ENCODE data around the gene SEMA3G.

- TF ChIP-seq, protein P1, sequence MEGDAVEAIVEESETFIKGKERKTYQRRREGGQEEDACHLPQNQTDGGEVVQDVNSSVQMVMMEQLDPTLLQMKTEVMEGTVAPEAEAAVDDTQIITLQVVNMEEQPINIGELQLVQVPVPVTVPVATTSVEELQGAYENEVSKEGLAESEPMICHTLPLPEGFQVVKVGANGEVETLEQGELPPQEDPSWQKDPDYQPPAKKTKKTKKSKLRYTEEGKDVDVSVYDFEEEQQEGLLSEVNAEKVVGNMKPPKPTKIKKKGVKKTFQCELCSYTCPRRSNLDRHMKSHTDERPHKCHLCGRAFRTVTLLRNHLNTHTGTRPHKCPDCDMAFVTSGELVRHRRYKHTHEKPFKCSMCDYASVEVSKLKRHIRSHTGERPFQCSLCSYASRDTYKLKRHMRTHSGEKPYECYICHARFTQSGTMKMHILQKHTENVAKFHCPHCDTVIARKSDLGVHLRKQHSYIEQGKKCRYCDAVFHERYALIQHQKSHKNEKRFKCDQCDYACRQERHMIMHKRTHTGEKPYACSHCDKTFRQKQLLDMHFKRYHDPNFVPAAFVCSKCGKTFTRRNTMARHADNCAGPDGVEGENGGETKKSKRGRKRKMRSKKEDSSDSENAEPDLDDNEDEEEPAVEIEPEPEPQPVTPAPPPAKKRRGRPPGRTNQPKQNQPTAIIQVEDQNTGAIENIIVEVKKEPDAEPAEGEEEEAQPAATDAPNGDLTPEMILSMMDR (IDR thresholded peaks at IDR 0.05) = no peak
- no peak for TF ChIP-seq EP300 (IDR thresholded peaks at IDR 0.05)
Measured at GRCh38 chr3:52393959-52394670, 50.8 kb downstream of the SEMA3G start.

Data from stomach (tissue), 4 donors.